Ovary (tissue), 3 donors: ENCODE results near the gene ZCRB1.

ENCODE experiments used
- CTCF ChIP-seq, 3 donors: fragments of 450-650 bp in 2 of 3; fragments of 200-600 bp in 1 of 3; IDR thresholded peaks; one replicate each; pipeline versions ENCODE4 v1.5.1 to v1.8.0; 2016 to 2022; ENCODE audit warnings: antibody characterized with exemption in 3 of 3, mild to moderate bottlenecking in 1 of 3
- EP300 ChIP-seq: sonication (generic); formaldehyde crosslinking; IDR thresholded peaks from one replicate; pipeline ENCODE4 v1.6.1; 2017; ENCODE audit warnings: antibody characterized with exemption
- POLR2A ChIP-seq: fragments of 450-650 bp; IDR thresholded peaks from one replicate; pipeline ENCODE4 v1.6.1; 2017; ENCODE audit warnings: antibody characterized with exemption, mild to moderate bottlenecking, moderate library complexity
- donor health status: DM: no; HTN: no; CAD: no.

- no peak for TF ChIP-seq CTCF (IDR thresholded peaks at IDR 0.05)
- TF ChIP-seq EP300 = no peak
- no peak for TF ChIP-seq POLR2A
Measured at GRCh38 chr12:42309996-42310395, 15.9 kb downstream of the ZCRB1 start.
